IMR-90 (cell line): ENCODE data around the gene QKI. TPM values are rescaled to one million over a fixed set of nuclear protein-coding genes. Genes with fewer than 3 reads are reported as not detected.
A peak's percentile ranks its signal among the peaks of the same experiment; 100 is the strongest.

ENCODE experiments used
- ATAC-seq: fragments of 200-7000 bp; cut with Tn5 transposase; 2 replicates; pipeline ENCODE4 v1.9.1; 2020; ENCODE audit warnings: low read depth, mild to moderate bottlenecking, moderate library complexity
- BruUV-seq: library from RNA; stranded (reverse); fragments of 400-500 nt; replicated peaks from 2 replicates; lab custom pipeline; 2021; lab: Mats Ljungman, UMichigan
- CTCF ChIA-PET: fragments of 300-600 bp; formaldehyde crosslinking; extraction: SDS; loops from one replicate; lab custom pipeline; 2021; ENCODE audit warnings: antibody characterized with exemption; lab: Yijun Ruan, JAX
- POLR2A ChIA-PET: fragments of 300-600 bp; sonication (Branson Sonifier 250); formaldehyde crosslinking; loops from one replicate; lab custom pipeline; 2022; ENCODE audit warnings: antibody characterized with exemption; ENCODE audit not compliant: unreplicated experiment; lab: Charles Lee
- DNase-seq: peaks from one replicate; pipeline ENCODE4 v3.0.0; 2013
- H2AFZ ChIP-seq: replicated peaks from 2 replicates; pipeline ENCODE3; 2013; ENCODE audit warnings: low read length, mild to moderate bottlenecking; ENCODE audit not compliant: poor library complexity
- H2AK5ac ChIP-seq: 2 replicates; pipeline ENCODE4 v1.6.1; 2013; ENCODE audit warnings: low read depth, low read length, inconsistent platforms
- H2AK9ac ChIP-seq: replicated peaks from 2 replicates; pipeline ENCODE3; 2013; ENCODE audit warnings: mild to moderate bottlenecking, low read depth, low read length, moderate library complexity; ENCODE audit not compliant: poor library complexity
- H2BK120ac ChIP-seq: 2 replicates; pipeline ENCODE4 v1.6.1; 2013; ENCODE audit warnings: low read depth, low read length, inconsistent platforms
- H2BK15ac ChIP-seq: 3 replicates; pipeline ENCODE4 v1.6.1; 2013; ENCODE audit warnings: low read depth, low read length, inconsistent platforms
- H2BK20ac ChIP-seq: 2 replicates; pipeline ENCODE4 v1.6.1; 2013; ENCODE audit warnings: low read depth, mild to moderate bottlenecking, inconsistent platforms, low read length, moderate library complexity
- H2BK5ac ChIP-seq: 2 replicates; pipeline ENCODE4 v1.6.1; 2013; ENCODE audit warnings: mild to moderate bottlenecking, low read depth, low read length, inconsistent platforms; ENCODE audit not compliant: poor library complexity, severe bottlenecking
- H3K14ac ChIP-seq: replicated peaks from 2 replicates; pipeline ENCODE4 v1.6.1; 2013; ENCODE audit warnings: low read depth, low read length, inconsistent platforms
- H3K18ac ChIP-seq: 2 replicates; pipeline ENCODE4 v1.6.1; 2013; ENCODE audit warnings: low read depth, low read length, control low read depth
- H3K23ac ChIP-seq: 2 replicates; pipeline ENCODE4 v1.6.1; 2013; ENCODE audit warnings: low read depth, low read length, inconsistent platforms
- H3K27ac ChIP-seq: 2 replicates; pipeline ENCODE4 v1.5.1; 2013; ENCODE audit warnings: mild to moderate bottlenecking, control low read depth, low read length; ENCODE audit not compliant: insufficient read depth
- H3K27me3 ChIP-seq: 2 replicates; pipeline ENCODE4 v1.6.1; 2013; ENCODE audit warnings: low read length; ENCODE audit not compliant: control insufficient read depth, insufficient read depth
- H3K36me3 ChIP-seq: 2 replicates; pipeline ENCODE4 v1.6.1; 2013; ENCODE audit warnings: low read length, mixed read lengths; ENCODE audit not compliant: control insufficient read depth, insufficient read depth
- H3K4ac ChIP-seq: 2 replicates; pipeline ENCODE4 v1.6.1; 2013; ENCODE audit warnings: low read depth, low read length, inconsistent platforms
- H3K4me1 ChIP-seq: 2 replicates; pipeline ENCODE4 v1.6.1; 2013; ENCODE audit warnings: low read length, mixed read lengths; ENCODE audit not compliant: control insufficient read depth, insufficient read depth
- H3K4me2 ChIP-seq: 2 replicates; pipeline ENCODE4 v1.6.1; 2013; ENCODE audit warnings: low read depth, mild to moderate bottlenecking, control low read depth, low read length, moderate library complexity
- H3K4me3 ChIP-seq: 2 replicates; pipeline ENCODE4 v1.5.1; 2013; ENCODE audit warnings: low read depth, mild to moderate bottlenecking, control low read depth, low read length, moderate library complexity; ENCODE audit not compliant: insufficient read depth
- H3K56ac ChIP-seq: 2 replicates; pipeline ENCODE4 v1.6.1; 2013; ENCODE audit warnings: low read length, inconsistent platforms; ENCODE audit not compliant: insufficient read depth; ENCODE audit errors: extremely low read depth
- H3K79me1 ChIP-seq, 2 experiments: 2 replicates each; pipeline ENCODE4 v1.6.1; 2013; ENCODE audit warnings: low read length in 2 of 2, inconsistent platforms in 1 of 2, low read depth in 1 of 2
- H3K9ac ChIP-seq: 2 replicates; pipeline ENCODE4 v1.6.1; 2013; ENCODE audit warnings: low read depth, low read length, control low read depth
- H3K9me1 ChIP-seq: 2 replicates; pipeline ENCODE4 v1.6.1; 2013; ENCODE audit warnings: low read length, inconsistent platforms; ENCODE audit not compliant: insufficient read depth
- H3K9me3 ChIP-seq: 2 replicates; pipeline ENCODE4 v1.6.1; 2013; ENCODE audit warnings: low read length; ENCODE audit not compliant: control insufficient read depth, insufficient read depth
- H4K20me1 ChIP-seq: 2 replicates; pipeline ENCODE4 v1.6.1; 2013; ENCODE audit warnings: low read length, inconsistent platforms; ENCODE audit not compliant: insufficient read depth
- H4K5ac ChIP-seq: 2 replicates; pipeline ENCODE4 v1.6.1; 2013; ENCODE audit warnings: mild to moderate bottlenecking, low read depth, low read length, control low read depth
- H4K8ac ChIP-seq, 2 experiments: 2 replicates each; pipeline ENCODE4 v1.6.1; 2013; ENCODE audit warnings: low read depth in 2 of 2, low read length in 2 of 2, control low read depth in 1 of 2, inconsistent platforms in 1 of 2
- H4K91ac ChIP-seq: 2 replicates; pipeline ENCODE4 v1.6.1; 2013; ENCODE audit warnings: low read depth, low read length, inconsistent platforms; ENCODE audit not compliant: insufficient read depth
- BHLHE40 ChIP-seq: fragments of 150-350 bp; IDR thresholded peaks from 2 replicates; pipeline ENCODE4 v1.6.1; 2016; ENCODE audit warnings: mild to moderate bottlenecking, low read depth, low read length
- CEBPB ChIP-seq: IDR thresholded peaks from 2 replicates; pipeline ENCODE4 v1.6.1; 2012; ENCODE audit warnings: low read depth, low read length, improper control_type of control experiment
- CHD1 ChIP-seq: IDR thresholded peaks from 2 replicates; pipeline ENCODE4 v1.6.1; 2012; ENCODE audit warnings: low read depth, low read length, improper control_type of control experiment
- FOS ChIP-seq: fragments of 150-350 bp; IDR thresholded peaks from 2 replicates; pipeline ENCODE4 v1.6.1; 2016; ENCODE audit warnings: low read depth, low read length
- MAFK ChIP-seq: IDR thresholded peaks from 2 replicates; pipeline ENCODE4 v1.6.1; 2012; ENCODE audit warnings: low read depth, low read length, improper control_type of control experiment
- MAZ ChIP-seq: IDR thresholded peaks from 2 replicates; pipeline ENCODE4 v1.6.1; 2012; ENCODE audit warnings: low read depth, mild to moderate bottlenecking, low read length, improper control_type of control experiment, moderate library complexity, borderline replicate concordance
- NFE2L2 ChIP-seq: fragments of 150-350 bp; IDR thresholded peaks from 2 replicates; pipeline ENCODE4 v1.6.1; 2016; ENCODE audit warnings: low read depth, mild to moderate bottlenecking, low read length
- POLR2A ChIP-seq: IDR thresholded peaks from 2 replicates; pipeline ENCODE4 v1.6.1; 2012; ENCODE audit warnings: mild to moderate bottlenecking, low read depth, low read length
- RAD21 ChIP-seq: IDR thresholded peaks from 2 replicates; pipeline ENCODE4 v1.6.1; 2012; ENCODE audit warnings: low read length, improper control_type of control experiment
- RCOR1 ChIP-seq: IDR thresholded peaks from 2 replicates; pipeline ENCODE4 v1.6.1; 2012; ENCODE audit warnings: mild to moderate bottlenecking, low read length, improper control_type of control experiment; ENCODE audit not compliant: insufficient replicate concordance
- RFX5 ChIP-seq: IDR thresholded peaks from 2 replicates; pipeline ENCODE4 v1.8.0; 2012; ENCODE audit warnings: low read depth, mild to moderate bottlenecking, low read length, moderate library complexity
- SMC3 ChIP-seq: fragments of 150-350 bp; IDR thresholded peaks from 2 replicates; pipeline ENCODE4 v1.6.1; 2016; ENCODE audit warnings: low read depth, mild to moderate bottlenecking, antibody characterized with exemption, low read length, moderate library complexity
- WGBS, 2 experiments: methylation state at CpG; one replicate each; pipeline versions ENCODE4 v1.1.5 to v1.1.7; 2013; ENCODE audit warnings: missing lambda C conversion rate in 2 of 2; ENCODE audit not compliant: insufficient read length in 1 of 2; ENCODE audit errors: extremely low coverage in 2 of 2; 5-methylcytosine and 5-hydroxymethylcytosine counted together
- dilution Hi-C: fragments of 300-500 bp; cut with HindIII; formaldehyde crosslinking; loops from one replicate; pipeline ENCODE4 v1.14.3; 2018; ENCODE audit warnings: low sequenced_read_pairs; ENCODE audit not compliant: unreplicated experiment
- in situ Hi-C: fragments of 300-500 bp; cut with MboI; formaldehyde crosslinking; loops from 3 replicates; pipeline ENCODE4 v1.14.3; 2019; ENCODE audit warnings: low sequenced_read_pairs, inconsistent platforms, mixed read lengths
- intact Hi-C: fragments of 100-400 bp; cut with micrococcal nuclease; formaldehyde crosslinking; loops from 2 replicates; pipeline ENCODE4 v1.10.0; 2022
- polyA plus RNA-seq, 3 experiments: library from polyadenylated mRNA; depleted of rRNA; stranded (reverse); fragments of >200 nt; gene quantifications; 2 replicates each; pipeline ENCODE4 v1.2.3, GENCODE V29; 2012; ENCODE audit warnings: low replicate concordance in 1 of 3
- total RNA-seq: library from RNA; depleted of rRNA; stranded (reverse); fragments of >200 nt; gene quantifications from 2 replicates; pipeline ENCODE4 v1.2.3, GENCODE V29; 2012
- TF ChIP-seq, protein P1 (sequence below): conservative IDR thresholded peaks from 2 replicates; pipeline ENCODE4 v1.5.1; 2012; ENCODE audit warnings: mild to moderate bottlenecking, low read depth, low read length, improper control_type of control experiment
- TF ChIP-seq, protein P2 (sequence below): fragments of 150-350 bp; IDR thresholded peaks from 2 replicates; pipeline ENCODE4 v1.6.1; 2017; ENCODE audit warnings: mild to moderate bottlenecking, antibody characterized with exemption, low read length, low read depth
- TF ChIP-seq, protein P3 (sequence below): fragments of 150-350 bp; IDR thresholded peaks from 2 replicates; pipeline ENCODE4 v1.6.1; 2016; ENCODE audit warnings: low read depth, mild to moderate bottlenecking, low read length, moderate library complexity, borderline replicate concordance

The QKI gene
- total and polyA plus RNA-seq, 2 of the 4 experiments (the other 2 are of a cell fraction) = 112 to 232 TPM

DNA sequence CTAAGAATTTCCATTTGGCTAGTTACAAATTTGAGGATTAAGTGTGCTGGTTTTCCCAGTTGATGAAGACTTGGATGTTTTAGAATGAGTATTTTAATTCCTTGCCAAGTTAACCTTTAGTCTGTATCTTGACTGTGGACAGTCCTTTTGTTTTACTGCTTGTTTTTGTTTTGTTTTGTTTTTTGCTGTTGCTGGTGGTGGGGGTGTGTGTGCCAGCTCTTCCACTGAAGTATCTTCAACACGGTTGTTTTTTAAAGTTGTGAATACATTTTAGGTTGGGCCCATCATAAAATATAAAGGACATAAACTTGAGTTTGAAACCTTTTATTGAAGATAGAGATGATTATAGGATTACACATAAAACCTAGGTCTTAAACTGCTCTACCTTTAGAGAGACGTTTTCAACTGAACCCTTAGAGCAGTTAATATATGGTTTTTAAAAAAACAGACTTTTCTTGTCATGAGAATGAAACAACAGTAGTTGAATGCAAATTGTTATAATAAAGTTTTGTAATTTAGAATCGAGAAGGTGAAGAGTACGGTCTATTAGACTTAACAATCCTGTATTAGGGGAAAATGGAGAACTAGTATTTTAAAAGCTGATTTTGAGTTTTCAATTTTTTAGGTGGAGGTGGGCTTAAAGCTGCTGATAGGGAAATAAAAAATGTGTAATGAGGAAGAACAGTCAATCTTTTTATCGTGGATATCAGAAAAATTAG lies 4.0 kb downstream of the QKI start:
- POLR2A ChIA-PET = no interaction called here
- Histone ChIP-seq H3K4me2 (peak overlapping the region; percentile 92), H3K18ac (no peak overlapping the region; the same call in 1 of the 2 replicates), H4K5ac (no peak overlapping the region), H3K9me3 (no peaks in the 10 kb centered on the region), H2AK5ac (no peak overlapping the region), H2AK9ac (no peak overlapping the region), H2BK5ac (peak overlapping the region; percentile 55), H3K4me1 (peaks cover 9% of the 10 kb centered on the region), H3K23ac (peak overlapping the region; percentile 50; the same call in 1 of the 2 replicates), H3K4me3 (peak overlapping the region; percentile 27; the same call in 1 of the 2 replicates), H2AFZ (no peak overlapping the region), H4K20me1 (peaks cover 44% of the 10 kb centered on the region), H2BK120ac (no peak overlapping the region), H3K4ac (peak overlapping the region; percentile 20; the same call in 1 of the 2 replicates), H3K14ac (no peak overlapping the region), H2BK20ac (no peak overlapping the region), H2BK15ac (no peak overlapping the region), H3K56ac (no peak overlapping the region), H3K27me3 (no peaks in the 10 kb centered on the region), H4K8ac (no peak overlapping the region), H3K9me1 (no peaks in the 10 kb centered on the region; the same call in 1 of the 2 replicates), H3K36me3 (no peaks in the 10 kb centered on the region), H3K9ac (peak overlapping the region; percentile 58; the same call in 1 of the 2 replicates), H4K91ac (no peak overlapping the region), H3K27ac (peak overlapping the region; percentile 41; the same call in 1 of the 2 replicates), H3K79me1 (peaks cover 0 to 8% of the 10 kb centered on the region in 2 experiments; a peak in 2 of 4 replicates)
- CTCF ChIA-PET = no interaction called here
- no TSS peak for BruUV-seq
- ATAC-seq (no peak), DNase-seq (no peak)
- TF ChIP-seq CEBPB = no peak
- TF ChIP-seq RFX5 = no peak
- TF ChIP-seq POLR2A = no peak
- TF ChIP-seq BHLHE40 = no peak
- no peak for TF ChIP-seq MAFK
- TF ChIP-seq, protein P1, sequence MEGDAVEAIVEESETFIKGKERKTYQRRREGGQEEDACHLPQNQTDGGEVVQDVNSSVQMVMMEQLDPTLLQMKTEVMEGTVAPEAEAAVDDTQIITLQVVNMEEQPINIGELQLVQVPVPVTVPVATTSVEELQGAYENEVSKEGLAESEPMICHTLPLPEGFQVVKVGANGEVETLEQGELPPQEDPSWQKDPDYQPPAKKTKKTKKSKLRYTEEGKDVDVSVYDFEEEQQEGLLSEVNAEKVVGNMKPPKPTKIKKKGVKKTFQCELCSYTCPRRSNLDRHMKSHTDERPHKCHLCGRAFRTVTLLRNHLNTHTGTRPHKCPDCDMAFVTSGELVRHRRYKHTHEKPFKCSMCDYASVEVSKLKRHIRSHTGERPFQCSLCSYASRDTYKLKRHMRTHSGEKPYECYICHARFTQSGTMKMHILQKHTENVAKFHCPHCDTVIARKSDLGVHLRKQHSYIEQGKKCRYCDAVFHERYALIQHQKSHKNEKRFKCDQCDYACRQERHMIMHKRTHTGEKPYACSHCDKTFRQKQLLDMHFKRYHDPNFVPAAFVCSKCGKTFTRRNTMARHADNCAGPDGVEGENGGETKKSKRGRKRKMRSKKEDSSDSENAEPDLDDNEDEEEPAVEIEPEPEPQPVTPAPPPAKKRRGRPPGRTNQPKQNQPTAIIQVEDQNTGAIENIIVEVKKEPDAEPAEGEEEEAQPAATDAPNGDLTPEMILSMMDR = no peak
- TF ChIP-seq, protein P2, sequence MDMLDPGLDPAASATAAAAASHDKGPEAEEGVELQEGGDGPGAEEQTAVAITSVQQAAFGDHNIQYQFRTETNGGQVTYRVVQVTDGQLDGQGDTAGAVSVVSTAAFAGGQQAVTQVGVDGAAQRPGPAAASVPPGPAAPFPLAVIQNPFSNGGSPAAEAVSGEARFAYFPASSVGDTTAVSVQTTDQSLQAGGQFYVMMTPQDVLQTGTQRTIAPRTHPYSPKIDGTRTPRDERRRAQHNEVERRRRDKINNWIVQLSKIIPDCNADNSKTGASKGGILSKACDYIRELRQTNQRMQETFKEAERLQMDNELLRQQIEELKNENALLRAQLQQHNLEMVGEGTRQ = no peak
- TF ChIP-seq RCOR1 = no peak
- no peak for TF ChIP-seq CHD1
- no peak for TF ChIP-seq MAZ
- TF ChIP-seq RAD21 = no peak
- no peak for TF ChIP-seq NFE2L2
- TF ChIP-seq FOS = no peak
- no peak for TF ChIP-seq SMC3
- TF ChIP-seq, protein P3, sequence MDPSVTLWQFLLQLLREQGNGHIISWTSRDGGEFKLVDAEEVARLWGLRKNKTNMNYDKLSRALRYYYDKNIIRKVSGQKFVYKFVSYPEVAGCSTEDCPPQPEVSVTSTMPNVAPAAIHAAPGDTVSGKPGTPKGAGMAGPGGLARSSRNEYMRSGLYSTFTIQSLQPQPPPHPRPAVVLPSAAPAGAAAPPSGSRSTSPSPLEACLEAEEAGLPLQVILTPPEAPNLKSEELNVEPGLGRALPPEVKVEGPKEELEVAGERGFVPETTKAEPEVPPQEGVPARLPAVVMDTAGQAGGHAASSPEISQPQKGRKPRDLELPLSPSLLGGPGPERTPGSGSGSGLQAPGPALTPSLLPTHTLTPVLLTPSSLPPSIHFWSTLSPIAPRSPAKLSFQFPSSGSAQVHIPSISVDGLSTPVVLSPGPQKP = no peak
- 60 to 100% methylated on average over 1 to 2 of the region's 5 CpGs for WGBS, 2 experiments
- intact Hi-C loops = loop anchor here (5.0 to 10.0 kb wide), 5 partner anchors 114 to 1826 kb away; no protein-coding TSS in a partner anchor
- dilution Hi-C loops = no loop called here
- in situ Hi-C loops = loop anchor here (25.0 kb wide), 1 partner anchor 2006 kb away; no protein-coding TSS in a partner anchor
